SK-N-MC (cell line): ENCODE measurements around the gene TRIM67.

ENCODE experiments used
- FOXP2 ChIP-seq: optimal IDR thresholded peaks from 2 replicates; pipeline ENCODE3; 2011; ENCODE audit warnings: mild to moderate bottlenecking, moderate library complexity; ENCODE audit not compliant: insufficient read depth; ENCODE audit errors: extremely low read length, control extremely low read depth
- POLR2AphosphoS5 ChIP-seq: IDR thresholded peaks from 2 replicates; pipeline ENCODE4 v1.6.1; 2012; ENCODE audit warnings: mild to moderate bottlenecking, low read depth, low read length, borderline replicate concordance

DNA sequence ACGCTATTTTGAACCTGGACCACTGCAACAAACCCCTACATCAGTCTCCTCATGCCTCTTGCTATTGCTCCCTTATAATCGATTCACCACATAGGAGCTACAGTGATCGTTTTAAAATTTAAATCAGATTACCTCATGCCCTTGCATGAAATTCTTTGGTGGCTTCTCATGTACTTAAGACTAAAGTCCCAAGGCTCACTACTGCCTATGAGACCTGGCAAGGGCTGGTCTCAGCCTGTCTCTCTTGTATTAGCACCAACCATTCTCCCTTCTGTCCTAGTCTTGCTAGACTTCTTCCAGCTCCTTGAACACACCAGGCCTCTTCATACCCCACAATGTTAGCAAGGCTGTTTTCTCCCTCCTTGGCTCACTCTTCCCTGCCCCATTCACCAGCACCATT lies 72.6 kb downstream of the TRIM67 start:
- no peak for TF ChIP-seq POLR2AphosphoS5
- TF ChIP-seq FOXP2, result no peak
